Measurements from ENCODE around the gene NOP14.

Gene NOP14

DNA sequence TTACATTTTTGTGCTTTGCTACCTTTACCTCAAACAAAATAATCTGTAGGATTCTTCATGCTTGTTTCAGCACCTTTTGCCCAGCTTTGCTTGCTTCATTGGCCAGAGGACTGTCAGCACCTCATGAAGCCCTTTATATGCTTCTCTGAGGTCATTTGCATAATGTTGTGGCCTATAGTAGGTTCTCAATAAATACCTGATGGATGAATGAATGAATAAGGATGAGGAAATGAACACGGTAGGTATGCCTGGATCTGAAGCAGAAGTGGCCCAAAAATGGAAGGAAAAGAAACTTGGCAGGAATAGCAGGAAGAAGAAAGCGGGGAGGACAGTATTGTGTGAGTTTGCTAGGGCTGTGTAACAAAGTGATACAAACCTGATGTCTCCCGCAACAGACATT, 8.1 kb upstream of the NOP14 start:
- no peak overlapping the region for H3K4me3 ChIP-seq (ENCODE audit: low read depth, low read length)
- TF ChIP-seq, protein P1, sequence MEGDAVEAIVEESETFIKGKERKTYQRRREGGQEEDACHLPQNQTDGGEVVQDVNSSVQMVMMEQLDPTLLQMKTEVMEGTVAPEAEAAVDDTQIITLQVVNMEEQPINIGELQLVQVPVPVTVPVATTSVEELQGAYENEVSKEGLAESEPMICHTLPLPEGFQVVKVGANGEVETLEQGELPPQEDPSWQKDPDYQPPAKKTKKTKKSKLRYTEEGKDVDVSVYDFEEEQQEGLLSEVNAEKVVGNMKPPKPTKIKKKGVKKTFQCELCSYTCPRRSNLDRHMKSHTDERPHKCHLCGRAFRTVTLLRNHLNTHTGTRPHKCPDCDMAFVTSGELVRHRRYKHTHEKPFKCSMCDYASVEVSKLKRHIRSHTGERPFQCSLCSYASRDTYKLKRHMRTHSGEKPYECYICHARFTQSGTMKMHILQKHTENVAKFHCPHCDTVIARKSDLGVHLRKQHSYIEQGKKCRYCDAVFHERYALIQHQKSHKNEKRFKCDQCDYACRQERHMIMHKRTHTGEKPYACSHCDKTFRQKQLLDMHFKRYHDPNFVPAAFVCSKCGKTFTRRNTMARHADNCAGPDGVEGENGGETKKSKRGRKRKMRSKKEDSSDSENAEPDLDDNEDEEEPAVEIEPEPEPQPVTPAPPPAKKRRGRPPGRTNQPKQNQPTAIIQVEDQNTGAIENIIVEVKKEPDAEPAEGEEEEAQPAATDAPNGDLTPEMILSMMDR (IDR thresholded peaks at IDR 0.05; ENCODE audit: low read depth, low read length) = no peak

GRCh38 chr4:2968381-2968780, 5.2 kb upstream of the NOP14 start:
- TF ChIP-seq, protein P1 (IDR thresholded peaks at IDR 0.05; ENCODE audit: low read depth, low read length) = no peak

DNA sequence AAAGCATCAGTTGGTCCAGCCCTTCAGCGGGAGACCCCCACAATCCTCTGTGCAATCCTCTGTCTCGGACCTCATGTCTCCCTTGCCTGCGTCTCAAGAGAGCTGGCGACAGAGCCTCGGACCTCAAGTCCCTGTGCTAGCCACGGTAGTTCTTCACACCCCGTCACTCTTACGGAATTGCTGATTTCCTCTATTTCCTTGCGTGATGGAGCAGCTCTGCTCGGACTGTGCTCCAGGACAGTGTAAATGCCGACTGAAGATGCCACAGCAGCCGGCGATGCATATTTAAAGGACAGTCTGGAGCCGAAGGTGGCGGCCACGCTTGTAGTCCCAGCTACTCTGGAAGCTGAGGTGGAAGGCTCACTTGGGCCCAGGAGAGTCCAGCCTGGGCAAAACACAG, 2.1 kb upstream of the NOP14 start:
- no peak overlapping the region for H3K4me3 ChIP-seq (ENCODE audit: low read depth, low read length)
- TF ChIP-seq, protein P1 (IDR thresholded peaks at IDR 0.05; ENCODE audit: low read depth, low read length) = no peak

More at GRCh38 chr4:2968381-2968780, 5.2 kb upstream of the NOP14 start:
- no peak overlapping the region for H3K4me3 ChIP-seq (ENCODE audit: low read depth, low read length)

GRCh38 chr4:2964706-2965258, 1.6 kb upstream of the NOP14 start:
- H3K4me3 ChIP-seq (ENCODE audit: low read depth, low read length) = peak overlapping the region; percentile 85
- TF ChIP-seq, protein P1 (IDR thresholded peaks at IDR 0.05; ENCODE audit: low read depth, low read length) = no peak

DNA sequence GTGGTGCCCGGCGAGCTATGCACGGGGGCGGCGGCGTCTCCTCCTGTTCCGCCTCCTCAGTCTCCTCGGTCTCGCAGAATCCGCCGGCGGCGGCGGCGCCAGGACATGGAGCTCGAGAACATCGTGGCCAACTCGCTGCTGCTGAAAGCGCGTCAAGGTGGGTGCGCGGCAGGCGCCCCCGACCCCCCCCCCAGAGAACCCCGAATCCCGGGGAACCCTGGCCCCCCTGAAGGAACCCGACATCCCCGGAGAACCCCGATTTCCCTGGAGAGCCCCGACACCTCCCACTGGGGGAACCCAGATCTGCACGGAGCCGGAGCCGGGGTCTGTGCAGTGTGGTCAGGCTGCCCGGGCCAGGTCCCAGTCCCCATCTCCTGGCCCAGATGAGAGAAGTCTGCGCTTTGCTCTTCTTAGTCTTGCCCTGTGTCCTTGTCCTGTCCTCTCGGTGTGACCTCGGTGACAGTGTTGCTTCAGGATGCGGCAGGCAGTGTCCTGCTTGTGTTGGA, 813 bp upstream of the NOP14 start:
- peak overlapping the region; percentile 85 for H3K4me3 ChIP-seq (ENCODE audit: low read depth, low read length)
- TF ChIP-seq, protein P1 (IDR thresholded peaks at IDR 0.05; ENCODE audit: low read depth, low read length) = no peak

DNA sequence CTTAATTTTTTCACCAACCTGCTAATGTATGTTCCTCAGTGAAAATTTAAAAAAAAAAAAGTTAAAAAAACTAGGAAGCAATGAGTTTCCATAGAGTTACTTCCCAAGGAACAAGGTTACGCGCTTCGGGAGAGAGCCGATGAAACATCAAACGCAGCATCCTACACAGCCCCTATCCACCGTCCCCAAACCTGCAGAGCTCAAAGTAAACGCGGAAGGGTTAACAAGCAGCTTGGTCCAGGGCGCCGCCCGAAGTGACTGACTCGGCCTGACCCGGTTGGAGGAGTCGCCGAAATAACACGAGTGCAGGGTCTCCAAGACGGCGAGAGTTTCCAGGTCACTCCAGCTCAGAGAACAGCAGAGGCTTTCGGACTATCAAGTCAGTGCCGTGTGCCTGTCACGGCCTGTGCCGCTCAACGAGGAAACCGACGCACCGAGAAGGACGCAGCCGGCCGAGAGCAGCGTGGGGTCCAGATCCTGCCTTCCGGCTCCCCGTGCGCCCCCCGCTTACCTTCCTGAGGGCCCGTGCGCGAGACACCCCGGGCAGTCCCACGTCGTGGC, 512 bp downstream of the NOP14 start:
- TF ChIP-seq, protein P1 (IDR thresholded peaks at IDR 0.05; ENCODE audit: low read depth, low read length) = no peak
- peak overlapping the region; percentile 85 for H3K4me3 ChIP-seq (ENCODE audit: low read depth, low read length)

DNA sequence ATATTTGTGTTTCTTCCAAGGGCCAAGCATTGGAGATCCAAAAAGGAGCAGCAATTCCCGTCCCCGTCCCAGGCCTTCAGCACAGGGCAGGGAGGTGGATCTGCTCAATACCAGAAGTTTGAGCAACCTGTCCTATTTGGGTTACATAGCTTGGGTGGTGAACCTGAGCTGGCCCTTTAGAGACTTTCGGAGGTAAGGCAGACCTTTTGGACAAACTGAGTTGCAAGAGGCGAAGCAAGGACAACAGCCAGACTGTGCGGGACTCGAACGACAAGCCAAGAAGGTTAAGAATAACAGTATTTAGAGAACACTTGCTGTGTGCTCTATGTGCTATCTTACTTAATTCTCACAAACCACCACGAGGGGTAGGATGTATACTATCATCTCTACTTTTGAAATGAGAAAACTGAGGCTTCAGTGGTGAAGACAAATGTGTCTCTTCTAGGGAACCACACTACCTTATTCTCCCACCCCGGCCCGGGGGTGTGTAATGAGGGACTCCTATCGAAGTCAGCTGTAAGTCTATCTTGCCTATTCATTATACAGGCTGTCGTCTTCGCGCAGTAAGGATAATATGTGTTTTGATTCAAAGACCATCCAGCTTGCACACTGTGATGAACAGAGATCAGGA, 1.3 kb downstream of the NOP14 start:
- TF ChIP-seq, protein P1 (IDR thresholded peaks at IDR 0.05; ENCODE audit: low read depth, low read length) = no peak
- peak overlapping the region; percentile 85 for H3K4me3 ChIP-seq (ENCODE audit: low read depth, low read length)
